ENCODE results near the gene PLPPR1.

DNA sequence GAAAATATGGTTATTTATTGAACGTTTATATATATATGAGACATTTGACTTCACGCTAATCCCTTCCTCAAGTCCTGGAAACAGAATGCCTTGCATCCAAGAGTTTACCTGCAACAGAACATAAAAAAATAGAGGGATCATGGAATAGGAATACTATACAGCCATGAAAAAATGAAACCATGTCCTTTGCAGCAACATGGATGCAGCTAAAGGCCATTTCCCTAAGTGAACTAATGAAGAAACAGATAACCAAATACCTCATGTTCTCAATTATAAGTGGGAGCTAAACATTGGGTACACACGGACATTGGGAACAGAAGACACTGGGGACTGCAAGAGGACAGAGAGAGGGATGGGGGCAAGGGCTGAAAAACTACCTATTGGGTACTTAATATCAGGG, 343.3 kb downstream of the PLPPR1 start:
- TF ChIP-seq, protein P1, sequence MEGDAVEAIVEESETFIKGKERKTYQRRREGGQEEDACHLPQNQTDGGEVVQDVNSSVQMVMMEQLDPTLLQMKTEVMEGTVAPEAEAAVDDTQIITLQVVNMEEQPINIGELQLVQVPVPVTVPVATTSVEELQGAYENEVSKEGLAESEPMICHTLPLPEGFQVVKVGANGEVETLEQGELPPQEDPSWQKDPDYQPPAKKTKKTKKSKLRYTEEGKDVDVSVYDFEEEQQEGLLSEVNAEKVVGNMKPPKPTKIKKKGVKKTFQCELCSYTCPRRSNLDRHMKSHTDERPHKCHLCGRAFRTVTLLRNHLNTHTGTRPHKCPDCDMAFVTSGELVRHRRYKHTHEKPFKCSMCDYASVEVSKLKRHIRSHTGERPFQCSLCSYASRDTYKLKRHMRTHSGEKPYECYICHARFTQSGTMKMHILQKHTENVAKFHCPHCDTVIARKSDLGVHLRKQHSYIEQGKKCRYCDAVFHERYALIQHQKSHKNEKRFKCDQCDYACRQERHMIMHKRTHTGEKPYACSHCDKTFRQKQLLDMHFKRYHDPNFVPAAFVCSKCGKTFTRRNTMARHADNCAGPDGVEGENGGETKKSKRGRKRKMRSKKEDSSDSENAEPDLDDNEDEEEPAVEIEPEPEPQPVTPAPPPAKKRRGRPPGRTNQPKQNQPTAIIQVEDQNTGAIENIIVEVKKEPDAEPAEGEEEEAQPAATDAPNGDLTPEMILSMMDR (IDR thresholded peaks at IDR 0.05) = no peak
- TF ChIP-seq EP300 (IDR thresholded peaks at IDR 0.05; ENCODE audit: low read depth) (no peak), POLR2A (IDR thresholded peaks at IDR 0.05) (no peak), POLR2AphosphoS5 (IDR thresholded peaks at IDR 0.05) (no peak)

Data from transverse colon (tissue), 4 donors.